Neural cell (in vitro differentiated cells): ENCODE measurements around the gene HDAC11. TPM values are rescaled to one million over a fixed set of nuclear protein-coding genes. Genes with fewer than 3 reads are reported as not detected.

ENCODE experiments used
- H2AFZ ChIP-seq: fragments of 200-600, 300-800 bp; sonication (generic), shearing (Covaris generic); 2 replicates; pipeline ENCODE4 v1.6.0; 2014; ENCODE audit warnings: low read depth, mild to moderate bottlenecking, antibody characterized with exemption, low read length, moderate library complexity
- H3F3A ChIP-seq: fragments of 200-600 bp; shearing (Covaris generic); 2 replicates; pipeline ENCODE4 v1.6.1; 2016; ENCODE audit warnings: mild to moderate bottlenecking, moderate library complexity, mixed read lengths, antibody characterized with exemption, low read length; ENCODE audit not compliant: insufficient read depth, poor library complexity, severe bottlenecking
- H3K27ac ChIP-seq: fragments of 200-600, 300-800 bp; sonication (generic), shearing (Covaris generic); 2 replicates; pipeline ENCODE4 v1.5.1; 2014; ENCODE audit warnings: mild to moderate bottlenecking, low read length, moderate library complexity
- H3K27me3 ChIP-seq: fragments of 300-800, 200-600 bp; sonication (generic), shearing (Covaris generic); 2 replicates; pipeline ENCODE4 v1.6.0; 2014; ENCODE audit warnings: mild to moderate bottlenecking, low read depth, low read length, moderate library complexity; ENCODE audit not compliant: insufficient read depth
- H3K36me3 ChIP-seq: fragments of 300-800, 200-600 bp; sonication (generic), shearing (Covaris generic); 2 replicates; pipeline ENCODE4 v1.5.1; 2014; ENCODE audit warnings: mild to moderate bottlenecking, antibody characterized with exemption, low read length, moderate library complexity; ENCODE audit not compliant: insufficient read depth
- H3K4me2 ChIP-seq: fragments of 300-800, 200-600 bp; sonication (generic), shearing (Covaris generic); 2 replicates; pipeline ENCODE4 v1.6.0; 2014; ENCODE audit warnings: mild to moderate bottlenecking, low read length
- H3K4me3 ChIP-seq: fragments of 300-800, 200-600 bp; sonication (generic), shearing (Covaris generic); 2 replicates; pipeline ENCODE4 v1.5.1; 2014; ENCODE audit warnings: mild to moderate bottlenecking, low read length, moderate library complexity
- H3K79me2 ChIP-seq: fragments of 200-600 bp; shearing (Covaris generic); replicated peaks from 2 replicates; pipeline ENCODE4 v1.6.0; 2014; ENCODE audit warnings: mild to moderate bottlenecking, low read length, moderate library complexity; ENCODE audit not compliant: insufficient read depth
- H3K9ac ChIP-seq: fragments of 300-800, 200-600 bp; sonication (generic), shearing (Covaris generic); 2 replicates; pipeline ENCODE4 v1.6.1; 2016; ENCODE audit warnings: mild to moderate bottlenecking, low read length, mixed read lengths
- H3K9me2 ChIP-seq: fragments of 200-600 bp; shearing (Covaris generic); 2 replicates; pipeline ENCODE4 v1.6.1; 2016; ENCODE audit warnings: mild to moderate bottlenecking, low read length, mixed read lengths; ENCODE audit not compliant: insufficient read depth
- H3K9me3 ChIP-seq: fragments of 200-600, 300-800 bp; sonication (generic), shearing (Covaris generic); 2 replicates; pipeline ENCODE4 v1.6.1; 2016; ENCODE audit warnings: mild to moderate bottlenecking, mixed run types, low read length, moderate library complexity, mixed read lengths
- H4K20me1 ChIP-seq: fragments of 200-600 bp; shearing (Covaris generic); 2 replicates; pipeline ENCODE4 v1.6.1; 2016; ENCODE audit warnings: mild to moderate bottlenecking, mixed run types; ENCODE audit not compliant: insufficient read depth
- CTCF ChIP-seq: fragments of 450-650 bp; IDR thresholded peaks from 2 replicates; pipeline ENCODE4 v1.5.1; 2014; ENCODE audit warnings: antibody characterized with exemption, mild to moderate bottlenecking, moderate library complexity; ENCODE audit not compliant: poor library complexity, severe bottlenecking
- RAD21 ChIP-seq: fragments of 450-650 bp; conservative IDR thresholded peaks from 2 replicates; pipeline ENCODE4 v1.6.1; 2014; ENCODE audit warnings: antibody characterized with exemption, mild to moderate bottlenecking, moderate library complexity
- REST ChIP-seq: IDR thresholded peaks from 2 replicates; pipeline ENCODE4 v1.6.1; 2012; ENCODE audit warnings: borderline replicate concordance
- SMC3 ChIP-seq: fragments of 450-650 bp; conservative IDR thresholded peaks from 2 replicates; pipeline ENCODE4 v1.6.1; 2014; ENCODE audit warnings: antibody characterized with exemption, mild to moderate bottlenecking, moderate library complexity; ENCODE audit not compliant: poor library complexity
- polyA plus RNA-seq: library from polyadenylated mRNA; depleted of rRNA; stranded (reverse); fragments of >200 nt; gene quantifications from 2 replicates; pipeline ENCODE4 v1.2.3, GENCODE V29; 2014

Gene HDAC11
- polyA plus RNA-seq, 1 donor from 2014 or later = 14.8 TPM

GRCh38 chr3:13452490-13453335, 27.4 kb upstream of the HDAC11 start:
- Histone ChIP-seq H4K20me1 (no peaks in the 10 kb centered on the region), H3K27me3 (no peaks in the 10 kb centered on the region), H3K4me3 (no peak overlapping the region), H3K36me3 (no peaks in the 10 kb centered on the region), H3K79me2 (no peaks in the 10 kb centered on the region), H3K9me3 (no peaks in the 10 kb centered on the region), H2AFZ (no peak overlapping the region), H3K4me2 (no peak overlapping the region), H3F3A (no peaks in the 10 kb centered on the region), H3K9ac (no peak overlapping the region), H3K9me2 (no peaks in the 10 kb centered on the region), H3K27ac (no peak overlapping the region)
- peak; percentile 74 for TF ChIP-seq SMC3
- TF ChIP-seq RAD21 = peak; percentile 73
- TF ChIP-seq CTCF = peak; percentile 72
- TF ChIP-seq REST = no peak

GRCh38 chr3:13455644-13456043, 24.5 kb upstream of the HDAC11 start:
- H2AFZ ChIP-seq = no peak overlapping the region
- H3K79me2 ChIP-seq = no peaks in the 10 kb centered on the region
- H3K4me2 ChIP-seq = no peak overlapping the region
- no peaks in the 10 kb centered on the region for H4K20me1 ChIP-seq
- H3K27me3 ChIP-seq = no peaks in the 10 kb centered on the region
- H3K36me3 ChIP-seq = no peaks in the 10 kb centered on the region
- no peaks in the 10 kb centered on the region for H3K9me3 ChIP-seq
- TF ChIP-seq RAD21 (no peak), CTCF (no peak)
- H3K4me3 ChIP-seq = no peak overlapping the region
- no peaks in the 10 kb centered on the region for H3F3A ChIP-seq
- H3K27ac ChIP-seq = no peak overlapping the region
- H3K9me2 ChIP-seq = no peaks in the 10 kb centered on the region
- H3K9ac ChIP-seq = no peak overlapping the region
